ENCODE results near the gene MSANTD1. TPM values are rescaled to one million over a fixed set of nuclear protein-coding genes. Genes with fewer than 3 reads are reported as not detected.

The MSANTD1 gene
- total RNA-seq, 1 donor from 2014 or later = 2.6 TPM

GRCh38 chr4:3291969-3292570 is 43.1 kb downstream of the MSANTD1 start:
- TF ChIP-seq CTCF (IDR thresholded peaks at IDR 0.05; ENCODE audit: partially characterized antibody, unreplicated experiment) = no peak
- Mint-ChIP-seq H3K27ac (ENCODE audit: unreplicated experiment) (peak overlapping the region; percentile 66), H3K4me3 (ENCODE audit: unreplicated experiment) (peak overlapping the region; percentile 94), H3K4me1 (ENCODE audit: low read depth, unreplicated experiment) (peaks cover 14% of the 10 kb centered on the region), H3K27me3 (ENCODE audit: unreplicated experiment) (peaks cover 19% of the 10 kb centered on the region), H3K9me3 (ENCODE audit: unreplicated experiment) (peaks cover 11% of the 10 kb centered on the region), H3K36me3 (ENCODE audit: unreplicated experiment) (no peaks in the 10 kb centered on the region)
- DNase-seq = peak; percentile 64

GRCh38 chr4:3292571-3293400 is 43.8 kb downstream of the MSANTD1 start, which contains the start of gene RGS12:
Gene RGS12, plus strand, starts transcription at chr4:3293021. Its CDS starts 23,150 bp downstream, at chr4:3316171.
- Mint-ChIP-seq H3K27me3 (ENCODE audit: unreplicated experiment) (peaks cover 19% of the 10 kb centered on the region), H3K36me3 (ENCODE audit: unreplicated experiment) (no peaks in the 10 kb centered on the region), H3K9me3 (ENCODE audit: unreplicated experiment) (peaks cover 13% of the 10 kb centered on the region), H3K4me1 (ENCODE audit: low read depth, unreplicated experiment) (peaks cover 22% of the 10 kb centered on the region), H3K4me3 (ENCODE audit: unreplicated experiment) (peak within 1 kb of the TSS; percentile 99), H3K27ac (ENCODE audit: unreplicated experiment) (peak within 1 kb of the TSS; percentile 99)
- no peak for TF ChIP-seq CTCF (IDR thresholded peaks at IDR 0.05; ENCODE audit: partially characterized antibody, unreplicated experiment)
- peak; percentile 95 for DNase-seq

GRCh38 chr4:3293401-3294391 is 44.7 kb downstream of the MSANTD1 start:
- Mint-ChIP-seq H3K27ac (ENCODE audit: unreplicated experiment) (peak overlapping the region; percentile 99), H3K27me3 (ENCODE audit: unreplicated experiment) (peaks cover 19% of the 10 kb centered on the region), H3K36me3 (ENCODE audit: unreplicated experiment) (no peaks in the 10 kb centered on the region), H3K4me1 (ENCODE audit: low read depth, unreplicated experiment) (peaks cover 27% of the 10 kb centered on the region), H3K4me3 (ENCODE audit: unreplicated experiment) (peak overlapping the region; percentile 99), H3K9me3 (ENCODE audit: unreplicated experiment) (peaks cover 13% of the 10 kb centered on the region)
- peak; percentile 58 for DNase-seq
- no peak for TF ChIP-seq CTCF (IDR thresholded peaks at IDR 0.05; ENCODE audit: partially characterized antibody, unreplicated experiment)

GRCh38 chr4:3294401-3295241 is 45.7 kb downstream of the MSANTD1 start:
- Mint-ChIP-seq H3K36me3 (ENCODE audit: unreplicated experiment) (no peaks in the 10 kb centered on the region), H3K27me3 (ENCODE audit: unreplicated experiment) (peaks cover 18% of the 10 kb centered on the region), H3K4me3 (ENCODE audit: unreplicated experiment) (peak overlapping the region; percentile 99), H3K4me1 (ENCODE audit: low read depth, unreplicated experiment) (peaks cover 27% of the 10 kb centered on the region), H3K27ac (ENCODE audit: unreplicated experiment) (peak overlapping the region; percentile 99), H3K9me3 (ENCODE audit: unreplicated experiment) (peaks cover 13% of the 10 kb centered on the region)
- no peak for DNase-seq
- no peak for TF ChIP-seq CTCF (IDR thresholded peaks at IDR 0.05; ENCODE audit: partially characterized antibody, unreplicated experiment)
